Prostate gland (tissue), 2 donors: Measurements from ENCODE around the gene NTM.

Source experiments
- POLR2A ChIP-seq: fragments of 450-650 bp; IDR thresholded peaks from one replicate; pipeline ENCODE4 v1.6.1; 2016; ENCODE audit warnings: antibody characterized with exemption, mild to moderate bottlenecking
- TF ChIP-seq, protein P1 (sequence below), 4 experiments: fragments of 200-600 bp in 2 of 4; fragments of 450-650 bp in 2 of 4; sonication (generic) in 2 of 4; IDR thresholded peaks; 1 replicate in 3 of 4; 2 replicates in 1 of 4; pipeline ENCODE4 v1.5.1; 2016 to 2019; ENCODE audit warnings: antibody characterized with exemption in 4 of 4, mild to moderate bottlenecking in 2 of 4, moderate library complexity in 2 of 4

DNA sequence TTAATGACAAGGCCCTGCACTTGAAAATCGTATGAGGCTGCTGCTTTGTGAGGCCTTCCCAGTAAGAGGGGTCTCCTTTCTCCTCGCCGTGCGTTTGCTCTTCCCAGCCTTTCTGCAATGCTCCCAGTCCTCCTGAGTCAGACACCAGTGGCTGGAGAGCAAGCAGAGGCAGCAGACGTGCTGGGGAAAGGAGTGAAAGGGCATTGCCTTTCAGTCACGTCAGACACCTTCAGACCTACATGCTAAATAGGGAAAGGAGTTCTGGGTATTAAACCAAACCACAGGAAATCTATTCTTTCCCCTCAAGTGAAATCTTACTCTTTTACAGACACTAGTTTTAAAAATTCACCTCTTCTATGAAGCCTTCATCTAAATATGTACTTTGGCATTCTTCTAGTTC is 274.8 kb downstream of the NTM start:
- TF ChIP-seq, protein P1, sequence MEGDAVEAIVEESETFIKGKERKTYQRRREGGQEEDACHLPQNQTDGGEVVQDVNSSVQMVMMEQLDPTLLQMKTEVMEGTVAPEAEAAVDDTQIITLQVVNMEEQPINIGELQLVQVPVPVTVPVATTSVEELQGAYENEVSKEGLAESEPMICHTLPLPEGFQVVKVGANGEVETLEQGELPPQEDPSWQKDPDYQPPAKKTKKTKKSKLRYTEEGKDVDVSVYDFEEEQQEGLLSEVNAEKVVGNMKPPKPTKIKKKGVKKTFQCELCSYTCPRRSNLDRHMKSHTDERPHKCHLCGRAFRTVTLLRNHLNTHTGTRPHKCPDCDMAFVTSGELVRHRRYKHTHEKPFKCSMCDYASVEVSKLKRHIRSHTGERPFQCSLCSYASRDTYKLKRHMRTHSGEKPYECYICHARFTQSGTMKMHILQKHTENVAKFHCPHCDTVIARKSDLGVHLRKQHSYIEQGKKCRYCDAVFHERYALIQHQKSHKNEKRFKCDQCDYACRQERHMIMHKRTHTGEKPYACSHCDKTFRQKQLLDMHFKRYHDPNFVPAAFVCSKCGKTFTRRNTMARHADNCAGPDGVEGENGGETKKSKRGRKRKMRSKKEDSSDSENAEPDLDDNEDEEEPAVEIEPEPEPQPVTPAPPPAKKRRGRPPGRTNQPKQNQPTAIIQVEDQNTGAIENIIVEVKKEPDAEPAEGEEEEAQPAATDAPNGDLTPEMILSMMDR (IDR thresholded peaks at IDR 0.05): no peak
- no peak for TF ChIP-seq POLR2A
